Ovary (tissue), 3 donors: ENCODE data around the gene UNC5B.

Source experiments
- EP300 ChIP-seq: sonication (generic); formaldehyde crosslinking; IDR thresholded peaks from one replicate; pipeline ENCODE4 v1.6.1; 2017; ENCODE audit warnings: antibody characterized with exemption
- POLR2A ChIP-seq: fragments of 450-650 bp; IDR thresholded peaks from one replicate; pipeline ENCODE4 v1.6.1; 2017; ENCODE audit warnings: antibody characterized with exemption, mild to moderate bottlenecking, moderate library complexity
- TF ChIP-seq, protein P1 (sequence below), 3 donors: fragments of 450-650 bp in 2 of 3; fragments of 200-600 bp in 1 of 3; IDR thresholded peaks; one replicate each; pipeline versions ENCODE4 v1.5.1 to v1.8.0; 2016 to 2022; ENCODE audit warnings: antibody characterized with exemption in 3 of 3, mild to moderate bottlenecking in 1 of 3
- donor health status: DM: no; HTN: no; CAD: no.

DNA sequence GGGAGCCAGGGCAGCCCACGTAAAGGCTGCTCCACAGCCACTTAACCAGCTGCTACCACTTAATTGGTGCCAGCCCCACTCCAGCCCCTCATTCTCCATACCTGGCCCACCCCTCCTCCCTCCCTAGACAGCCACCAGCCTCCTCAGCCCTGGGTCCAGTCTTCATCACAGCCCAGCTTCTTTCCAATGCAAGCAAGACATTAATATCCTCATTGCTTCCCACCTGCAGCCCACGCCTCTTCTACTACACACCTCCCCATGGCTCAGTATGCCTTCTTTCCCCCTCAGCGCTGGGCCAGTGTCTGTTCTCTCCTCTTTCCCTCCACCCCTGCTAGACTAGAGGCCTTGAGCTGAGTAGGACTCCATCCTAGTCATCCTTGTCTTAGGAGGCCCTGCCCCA lies 33.5 kb upstream of the UNC5B start:
- TF ChIP-seq, protein P1, sequence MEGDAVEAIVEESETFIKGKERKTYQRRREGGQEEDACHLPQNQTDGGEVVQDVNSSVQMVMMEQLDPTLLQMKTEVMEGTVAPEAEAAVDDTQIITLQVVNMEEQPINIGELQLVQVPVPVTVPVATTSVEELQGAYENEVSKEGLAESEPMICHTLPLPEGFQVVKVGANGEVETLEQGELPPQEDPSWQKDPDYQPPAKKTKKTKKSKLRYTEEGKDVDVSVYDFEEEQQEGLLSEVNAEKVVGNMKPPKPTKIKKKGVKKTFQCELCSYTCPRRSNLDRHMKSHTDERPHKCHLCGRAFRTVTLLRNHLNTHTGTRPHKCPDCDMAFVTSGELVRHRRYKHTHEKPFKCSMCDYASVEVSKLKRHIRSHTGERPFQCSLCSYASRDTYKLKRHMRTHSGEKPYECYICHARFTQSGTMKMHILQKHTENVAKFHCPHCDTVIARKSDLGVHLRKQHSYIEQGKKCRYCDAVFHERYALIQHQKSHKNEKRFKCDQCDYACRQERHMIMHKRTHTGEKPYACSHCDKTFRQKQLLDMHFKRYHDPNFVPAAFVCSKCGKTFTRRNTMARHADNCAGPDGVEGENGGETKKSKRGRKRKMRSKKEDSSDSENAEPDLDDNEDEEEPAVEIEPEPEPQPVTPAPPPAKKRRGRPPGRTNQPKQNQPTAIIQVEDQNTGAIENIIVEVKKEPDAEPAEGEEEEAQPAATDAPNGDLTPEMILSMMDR (IDR thresholded peaks at IDR 0.05), result no peak
- TF ChIP-seq POLR2A, result no peak
- TF ChIP-seq EP300, result no peak
